GM10847 (cell line): ENCODE data around the gene MAZ.

Experiments
- POLR2A ChIP-seq: IDR thresholded peaks from 2 replicates; pipeline ENCODE4 v1.6.1; 2011; ENCODE audit not compliant: insufficient read length; ENCODE audit errors: extremely low read depth

Gene MAZ

DNA sequence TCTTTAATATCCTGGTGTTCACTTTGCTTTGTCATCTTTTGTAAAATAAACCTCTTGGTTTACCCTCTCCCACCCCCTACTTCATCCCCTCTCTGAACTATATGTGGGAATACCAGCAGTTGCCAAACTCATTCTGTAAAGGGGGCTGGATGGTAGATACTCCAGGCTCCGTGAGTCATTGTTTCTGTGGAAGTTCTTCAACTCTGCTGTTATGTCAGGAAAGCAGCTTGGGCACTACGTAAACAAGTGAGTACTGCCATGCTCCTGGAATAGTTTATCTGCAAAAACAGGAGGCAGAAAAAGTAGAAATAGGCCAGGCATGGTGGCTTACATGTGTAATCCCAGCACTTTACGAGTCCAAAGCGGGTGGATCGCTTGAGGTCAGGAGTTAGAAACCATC is 31.5 kb downstream of the MAZ start:
- no peak for TF ChIP-seq POLR2A

DNA sequence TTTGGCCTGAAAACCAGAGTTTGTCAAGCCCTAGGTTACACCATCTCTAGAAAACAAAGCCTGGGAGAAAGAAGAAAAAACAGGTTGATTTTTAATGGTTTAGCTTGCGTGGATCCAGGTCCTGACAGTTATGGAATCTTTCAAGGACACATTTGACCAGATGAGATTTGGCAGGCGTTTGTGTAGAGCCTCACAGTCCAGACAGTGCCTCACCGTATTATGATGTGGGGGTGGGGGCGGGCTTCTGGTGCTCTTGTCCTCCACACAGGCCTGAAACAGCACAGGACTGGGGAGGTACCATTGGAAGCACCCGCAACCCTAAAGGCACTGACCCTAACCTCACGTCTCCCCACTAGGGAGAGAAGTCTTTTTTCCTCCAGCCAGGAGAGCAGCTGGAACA is 33.5 kb downstream of the MAZ start:
- TF ChIP-seq POLR2A: no peak

GRCh38 chr16:29840240-29840639 is 33.9 kb downstream of the MAZ start:
- TF ChIP-seq POLR2A: no peak

- TF ChIP-seq POLR2A: no peak
These were observed 35.3 kb downstream of the MAZ start for GRCh38 chr16:29841631-29842030.

- no peak for TF ChIP-seq POLR2A
These were observed 36.5 kb downstream of the MAZ start for GRCh38 chr16:29842732-29843346.

DNA sequence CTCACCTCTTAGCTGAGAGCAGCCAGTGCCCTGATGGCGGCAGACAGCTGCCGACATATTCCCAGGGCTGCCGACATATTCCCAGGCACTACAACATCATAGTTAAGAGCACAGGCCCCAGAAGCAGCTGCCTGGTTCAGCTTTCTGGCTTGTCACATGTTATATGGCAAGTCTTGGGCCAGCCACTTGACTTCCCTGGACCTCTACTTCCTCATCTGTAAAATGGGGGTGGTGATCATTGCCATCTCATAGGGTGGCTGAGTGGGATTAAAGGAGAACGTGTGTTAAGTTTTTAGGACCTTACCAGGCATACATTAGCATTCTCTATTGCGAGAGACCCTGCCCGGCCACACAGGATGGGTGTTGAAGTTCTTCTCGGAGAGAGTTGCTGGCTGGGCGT is 37.6 kb downstream of the MAZ start:
- no peak for TF ChIP-seq POLR2A

GRCh38 chr16:29844575-29845331 is 38.4 kb downstream of the MAZ start:
- no peak for TF ChIP-seq POLR2A

GRCh38 chr16:29845656-29846055 is 39.3 kb downstream of the MAZ start:
- no peak for TF ChIP-seq POLR2A

GRCh38 chr16:29848420-29849297 is 42.3 kb downstream of the MAZ start:
- no peak for TF ChIP-seq POLR2A

DNA sequence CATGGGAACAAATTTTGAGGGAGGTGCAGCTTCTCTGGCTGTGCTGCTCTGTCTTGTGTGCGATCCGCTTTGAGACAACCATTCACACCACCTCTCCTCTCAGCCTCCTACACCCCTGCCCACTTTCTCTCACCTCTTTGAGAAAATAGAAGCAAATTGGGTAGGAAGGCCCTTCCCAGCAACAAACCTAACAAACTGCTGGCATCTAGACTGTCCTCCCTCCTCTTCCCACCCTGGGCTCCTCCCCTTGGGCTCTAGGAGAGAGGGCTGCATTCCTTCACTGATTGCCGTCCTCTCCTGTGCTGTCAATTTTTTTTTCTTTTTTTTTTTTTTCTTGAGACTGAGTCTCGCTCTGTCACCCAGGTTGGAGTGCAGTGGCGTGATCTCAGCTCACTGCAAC is 43.2 kb downstream of the MAZ start:
- TF ChIP-seq POLR2A: no peak

DNA sequence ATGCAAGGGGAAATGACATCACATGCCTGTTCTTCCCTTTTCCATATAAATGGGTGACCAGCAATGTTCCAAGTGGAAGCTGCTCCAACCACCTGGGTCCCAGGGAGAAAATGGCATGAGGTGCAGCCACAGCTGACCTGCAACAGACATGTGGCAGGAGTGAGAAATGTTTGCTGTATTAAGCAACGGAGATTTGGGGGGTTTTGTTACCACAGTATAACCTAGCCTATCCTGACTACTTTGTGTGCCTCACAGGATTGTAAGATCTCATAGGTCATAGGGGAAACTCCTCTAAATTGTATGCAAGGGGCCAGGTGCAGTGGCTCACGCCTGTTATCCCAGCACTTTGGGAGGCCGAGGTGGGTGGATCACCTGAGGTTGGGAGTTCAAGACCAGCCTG is 44.7 kb downstream of the MAZ start:
- no peak for TF ChIP-seq POLR2A

DNA sequence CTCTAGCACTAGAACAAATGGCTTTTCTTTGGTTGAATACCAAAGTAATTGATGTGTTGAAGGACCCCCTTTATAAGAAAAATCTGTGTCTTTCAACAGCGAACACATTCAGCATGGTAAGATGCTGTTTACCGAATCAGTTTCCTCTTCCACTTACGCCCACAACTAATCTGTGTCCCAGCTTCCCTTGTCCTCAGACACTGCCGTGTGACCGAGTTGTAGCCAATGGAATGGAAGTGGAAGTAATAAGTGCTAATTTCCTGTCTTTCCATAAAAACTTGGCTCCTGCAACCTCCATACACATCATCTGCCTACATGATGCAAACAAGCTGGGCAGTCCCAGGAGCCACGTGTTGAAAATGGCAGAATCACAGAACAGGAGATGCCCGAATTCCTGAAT is 46.3 kb downstream of the MAZ start:
- TF ChIP-seq POLR2A: no peak

DNA sequence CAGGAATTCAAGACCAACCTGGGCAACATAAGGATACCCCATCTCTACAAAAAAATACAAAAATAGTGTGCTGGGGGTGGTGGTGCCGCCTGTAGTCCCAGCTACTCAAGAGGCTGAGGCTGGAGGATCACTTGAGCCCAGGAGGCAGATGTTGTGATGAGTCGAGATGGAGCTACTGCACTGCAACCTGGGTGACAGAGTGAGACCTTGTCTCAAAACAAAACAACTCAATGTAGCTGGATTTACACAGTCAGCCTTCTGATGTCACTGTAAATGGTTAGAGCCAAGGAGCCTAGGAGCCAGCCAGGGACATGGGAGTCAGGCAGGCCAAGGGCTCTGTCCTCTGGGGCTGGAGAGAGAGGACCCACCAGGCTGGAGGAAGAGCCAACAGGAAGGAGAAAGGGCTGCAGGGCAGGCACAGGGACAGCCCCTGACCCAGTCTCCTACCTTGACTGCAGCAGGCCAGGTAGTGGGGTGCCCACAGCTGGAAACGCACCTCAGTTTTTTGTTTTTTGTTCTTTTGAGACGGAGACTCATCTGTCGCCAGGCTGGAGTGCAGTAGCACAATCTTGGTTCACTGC is 48.3 kb downstream of the MAZ start:
- no peak for TF ChIP-seq POLR2A

GRCh38 chr16:29857133-29857760 is 50.9 kb downstream of the MAZ start:
- TF ChIP-seq POLR2A: no peak
